H9 (cell line): ENCODE measurements around the gene PTPN3. TPM values are rescaled to one million over a fixed set of nuclear protein-coding genes. Genes with fewer than 3 reads are reported as not detected.

Experiments used
- DNase-seq: peaks from one replicate; pipeline ENCODE4 v3.0.0-alpha.2; 2017
- H2AFZ ChIP-seq: one replicate; pipeline ENCODE4 v1.6.1; 2013; ENCODE audit warnings: mild to moderate bottlenecking, low read length, control low read depth, moderate library complexity
- H2AK5ac ChIP-seq: 2 replicates; pipeline ENCODE4 v1.6.1; 2013; ENCODE audit warnings: low read length, control low read depth, mixed read lengths; ENCODE audit not compliant: insufficient read length
- H2BK120ac ChIP-seq: one replicate; pipeline ENCODE4 v1.6.1; 2013; ENCODE audit warnings: low read depth, mild to moderate bottlenecking, low read length, control low read depth, inconsistent platforms; ENCODE audit not compliant: poor library complexity, severe bottlenecking
- H2BK12ac ChIP-seq: 2 replicates; pipeline ENCODE4 v1.6.1; 2013; ENCODE audit warnings: low read length, control low read depth, mixed read lengths, low read depth; ENCODE audit not compliant: insufficient read length
- H2BK15ac ChIP-seq: 2 replicates; pipeline ENCODE4 v1.6.1; 2013; ENCODE audit warnings: low read depth, low read length, control low read depth
- H2BK20ac ChIP-seq: one replicate; pipeline ENCODE4 v1.6.1; 2013; ENCODE audit warnings: low read depth, mild to moderate bottlenecking, low read length, control low read depth, inconsistent platforms; ENCODE audit not compliant: poor library complexity, severe bottlenecking
- H2BK5ac ChIP-seq: 2 replicates; pipeline ENCODE4 v1.6.1; 2013; ENCODE audit warnings: low read length, control low read depth, mixed read lengths; ENCODE audit not compliant: insufficient read length
- H3K14ac ChIP-seq: 2 replicates; pipeline ENCODE4 v1.6.1; 2013; ENCODE audit warnings: low read length, control low read depth; ENCODE audit not compliant: insufficient read depth
- H3K18ac ChIP-seq: 2 replicates; pipeline ENCODE4 v1.6.1; 2013; ENCODE audit warnings: low read depth, mild to moderate bottlenecking, mixed read lengths, low read length, control low read depth; ENCODE audit not compliant: insufficient read length
- H3K23ac ChIP-seq: 2 replicates; pipeline ENCODE4 v1.6.1; 2013; ENCODE audit warnings: low read length, control low read depth, mixed read lengths, low read depth; ENCODE audit not compliant: insufficient read length
- H3K23me2 ChIP-seq: 2 replicates; pipeline ENCODE4 v1.6.1; 2013; ENCODE audit warnings: low read depth, mild to moderate bottlenecking, mixed read lengths, low read length, control low read depth; ENCODE audit not compliant: insufficient read length, poor library complexity, severe bottlenecking
- H3K27ac ChIP-seq: 2 replicates; pipeline ENCODE4 v1.5.1; 2013; ENCODE audit warnings: low read length, control low read depth, mixed read lengths, low read depth; ENCODE audit not compliant: insufficient read length
- H3K27me3 ChIP-seq: 2 replicates; pipeline ENCODE4 v1.6.1; 2013; ENCODE audit warnings: low read length, control low read depth, inconsistent platforms; ENCODE audit not compliant: insufficient read depth
- H3K4ac ChIP-seq: 2 replicates; pipeline ENCODE4 v1.6.1; 2013; ENCODE audit warnings: low read depth, mild to moderate bottlenecking, control low read depth, inconsistent platforms, low read length, moderate library complexity
- H3K4me1 ChIP-seq: 2 replicates; pipeline ENCODE4 v1.6.1; 2013; ENCODE audit warnings: low read length, control low read depth, inconsistent platforms; ENCODE audit not compliant: insufficient read depth
- H3K4me2 ChIP-seq: 2 replicates; pipeline ENCODE4 v1.6.1; 2013; ENCODE audit warnings: low read length, control low read depth, mixed read lengths; ENCODE audit not compliant: insufficient read length, insufficient read depth
- H3K56ac ChIP-seq: 2 replicates; pipeline ENCODE4 v1.6.1; 2013; ENCODE audit warnings: low read depth, mild to moderate bottlenecking, mixed read lengths, low read length, control low read depth; ENCODE audit not compliant: insufficient read length
- H3K79me1 ChIP-seq: 2 replicates; pipeline ENCODE4 v1.6.1; 2013; ENCODE audit warnings: low read depth, mild to moderate bottlenecking, moderate library complexity, low read length, control low read depth, inconsistent platforms; ENCODE audit not compliant: insufficient read depth, poor library complexity, severe bottlenecking
- H3K79me2 ChIP-seq: 2 replicates; pipeline ENCODE4 v1.6.1; 2013; ENCODE audit warnings: low read length, control low read depth, inconsistent platforms; ENCODE audit not compliant: insufficient read depth
- H3K9ac ChIP-seq: 2 replicates; pipeline ENCODE4 v1.6.1; 2013; ENCODE audit warnings: low read length, control low read depth, mixed read lengths; ENCODE audit not compliant: insufficient read length; ENCODE audit errors: extremely low read depth
- H3K9me3 ChIP-seq: one replicate; pipeline ENCODE4 v1.6.1; 2013; ENCODE audit warnings: low read depth, low read length, inconsistent platforms; ENCODE audit not compliant: control insufficient read depth
- H3T11ph ChIP-seq: one replicate; pipeline ENCODE4 v1.6.1; 2013; ENCODE audit warnings: mild to moderate bottlenecking, low read length, control low read depth, inconsistent platforms
- H4K20me1 ChIP-seq: one replicate; pipeline ENCODE4 v1.6.1; 2013; ENCODE audit not compliant: control insufficient read depth, insufficient read length, insufficient read depth
- H4K5ac ChIP-seq: 2 replicates; pipeline ENCODE4 v1.6.1; 2013; ENCODE audit warnings: low read depth, mild to moderate bottlenecking, mixed read lengths, low read length, control low read depth; ENCODE audit not compliant: insufficient read length
- H4K8ac ChIP-seq: replicated peaks from 2 replicates; pipeline ENCODE4 v1.6.1; 2013; ENCODE audit warnings: low read length, control low read depth, mixed read lengths, low read depth; ENCODE audit not compliant: insufficient read length
- H4K91ac ChIP-seq: 2 replicates; pipeline ENCODE4 v1.6.1; 2013; ENCODE audit warnings: low read depth, mild to moderate bottlenecking, moderate library complexity, mixed read lengths, low read length, control low read depth; ENCODE audit not compliant: insufficient read length
- H3K27ac Mint-ChIP-seq, 3 experiments: 2 replicates in 2 of 3; 3 replicates in 1 of 3; pipeline ENCODE4 v1.8.0; 2020 to 2021; ENCODE audit warnings: mixed read lengths in 3 of 3, mild to moderate bottlenecking in 1 of 3, moderate library complexity in 1 of 3
- H3K27me3 Mint-ChIP-seq: 2 replicates; pipeline ENCODE4 v1.8.0; 2021; ENCODE audit warnings: low read depth, mild to moderate bottlenecking, moderate library complexity, mixed read lengths
- H3K36me3 Mint-ChIP-seq, 3 experiments: 2 replicates in 2 of 3; 3 replicates in 1 of 3; pipeline ENCODE4 v1.8.0; 2020 to 2021; ENCODE audit warnings: low read depth in 3 of 3, mixed read lengths in 3 of 3; ENCODE audit not compliant: insufficient read depth in 1 of 3
- H3K4me1 Mint-ChIP-seq, 2 experiments: 2 replicates each; pipeline ENCODE4 v1.8.0; 2020; ENCODE audit warnings: mixed read lengths in 2 of 2
- H3K4me3 Mint-ChIP-seq, 2 experiments: 2 replicates in 1 of 2; 3 replicates in 1 of 2; pipeline ENCODE4 v1.8.0; 2020 to 2021; ENCODE audit warnings: mild to moderate bottlenecking in 2 of 2, mixed read lengths in 2 of 2, moderate library complexity in 1 of 2
- H3K9me3 Mint-ChIP-seq, 2 experiments: 2 replicates in 1 of 2; 3 replicates in 1 of 2; pipeline ENCODE4 v1.8.0; 2020; ENCODE audit warnings: mild to moderate bottlenecking in 2 of 2, mixed read lengths in 2 of 2, moderate library complexity in 1 of 2
- WGBS: extraction: QIAGEN DNeasy Blood & Tissue Kit; methylation state at CpG from one replicate; pipeline ENCODE4 v1.1.7; 2013; ENCODE audit warnings: missing lambda C conversion rate, low lambda C conversion rate, mixed read lengths; ENCODE audit not compliant: insufficient read length; ENCODE audit errors: extremely low coverage; 5-methylcytosine and 5-hydroxymethylcytosine counted together
- total RNA-seq: library from RNA; stranded (reverse); gene quantifications from 2 replicates; pipeline ENCODE4 v1.2.1, GENCODE V29; 2021
- TF ChIP-seq, protein P1 (sequence below): fragments of 200-600 bp; sonication (generic); conservative IDR thresholded peaks from 3 replicates; pipeline ENCODE4 v1.8.0; 2021; ENCODE audit warnings: antibody characterized with exemption, mild to moderate bottlenecking

Gene PTPN3
- total RNA-seq, 1 experiment from 2014 or later, result 2.6 TPM

DNA sequence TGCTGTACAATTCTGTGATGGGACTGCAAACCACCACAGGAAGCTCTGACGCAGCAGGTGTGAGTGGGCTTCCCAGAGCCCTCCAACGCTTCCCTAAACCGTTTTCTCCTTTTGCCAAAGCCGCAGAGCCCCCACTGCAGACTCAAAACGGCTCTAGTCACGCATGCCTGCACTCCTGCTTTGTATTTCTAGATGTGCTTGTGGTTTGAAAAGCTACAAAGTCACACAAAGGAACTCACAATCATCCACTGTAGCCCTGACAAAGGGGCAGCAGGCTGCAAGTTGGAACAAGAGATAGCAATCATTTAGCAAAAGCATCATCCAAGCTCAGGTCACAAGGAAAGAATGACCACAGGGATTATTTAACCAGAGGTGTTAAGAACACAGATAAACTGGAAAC, 79.3 kb downstream of the PTPN3 start:
- Mint-ChIP-seq H3K4me3 (no peak overlapping the region), H3K4me1 (peaks cover 19 to 24% of the 10 kb centered on the region in 2 experiments), H3K27me3 (no peaks in the 10 kb centered on the region), H3K27ac (peak overlapping the region in 2 of 3 experiments; percentile 30 to 77; a peak in 3 of 7 replicates), H3K9me3 (no peaks in the 10 kb centered on the region), H3K36me3 (no peaks in the 10 kb centered on the region)
- TF ChIP-seq, protein P1, sequence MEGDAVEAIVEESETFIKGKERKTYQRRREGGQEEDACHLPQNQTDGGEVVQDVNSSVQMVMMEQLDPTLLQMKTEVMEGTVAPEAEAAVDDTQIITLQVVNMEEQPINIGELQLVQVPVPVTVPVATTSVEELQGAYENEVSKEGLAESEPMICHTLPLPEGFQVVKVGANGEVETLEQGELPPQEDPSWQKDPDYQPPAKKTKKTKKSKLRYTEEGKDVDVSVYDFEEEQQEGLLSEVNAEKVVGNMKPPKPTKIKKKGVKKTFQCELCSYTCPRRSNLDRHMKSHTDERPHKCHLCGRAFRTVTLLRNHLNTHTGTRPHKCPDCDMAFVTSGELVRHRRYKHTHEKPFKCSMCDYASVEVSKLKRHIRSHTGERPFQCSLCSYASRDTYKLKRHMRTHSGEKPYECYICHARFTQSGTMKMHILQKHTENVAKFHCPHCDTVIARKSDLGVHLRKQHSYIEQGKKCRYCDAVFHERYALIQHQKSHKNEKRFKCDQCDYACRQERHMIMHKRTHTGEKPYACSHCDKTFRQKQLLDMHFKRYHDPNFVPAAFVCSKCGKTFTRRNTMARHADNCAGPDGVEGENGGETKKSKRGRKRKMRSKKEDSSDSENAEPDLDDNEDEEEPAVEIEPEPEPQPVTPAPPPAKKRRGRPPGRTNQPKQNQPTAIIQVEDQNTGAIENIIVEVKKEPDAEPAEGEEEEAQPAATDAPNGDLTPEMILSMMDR, result no peak
- Histone ChIP-seq H3K79me2 (no peaks in the 10 kb centered on the region), H2BK20ac (no peak overlapping the region), H3K27me3 (no peaks in the 10 kb centered on the region), H4K91ac (no peak overlapping the region), H4K8ac (no peak overlapping the region), H3K4me2 (no peak overlapping the region), H3K56ac (no peak overlapping the region), H2AK5ac (no peak overlapping the region), H3K4ac (no peak overlapping the region), H4K5ac (no peak overlapping the region), H3K4me1 (no peaks in the 10 kb centered on the region), H2BK5ac (no peak overlapping the region), H3K23ac (no peak overlapping the region), H2BK15ac (no peak overlapping the region), H3K18ac (no peak overlapping the region), H3T11ph (no peak overlapping the region), H3K9ac (no peak overlapping the region), H3K23me2 (no peaks in the 10 kb centered on the region), H3K27ac (no peak overlapping the region), H2BK120ac (no peak overlapping the region), H3K9me3 (no peaks in the 10 kb centered on the region), H3K14ac (no peak overlapping the region), H2AFZ (no peak overlapping the region), H3K79me1 (no peaks in the 10 kb centered on the region), H2BK12ac (no peak overlapping the region), H4K20me1 (no peaks in the 10 kb centered on the region)
- no peak for DNase-seq
- WGBS, result no CpG with 5 or more reads among the region's 6 CpGs
